Adrenal gland (tissue), 5 donors: ENCODE data around the gene HOXA3.

Experiments used
- POLR2A ChIP-seq, 2 donors: fragments of 450-650 bp; IDR thresholded peaks; one replicate each; pipeline ENCODE4 v1.6.1; 2017; ENCODE audit warnings: antibody characterized with exemption in 2 of 2, mild to moderate bottlenecking in 2 of 2, moderate library complexity in 1 of 2
- TF ChIP-seq, protein P1 (sequence below), 6 experiments: fragments of 450-650 bp in 4 of 6; fragments of 200-600 bp in 2 of 6; sonication (generic) in 1 of 6; IDR thresholded peaks; 1 replicate in 5 of 6; 2 replicates in 1 of 6; pipeline versions ENCODE4 v1.5.1 to v1.8.0; 2016 to 2021; ENCODE audit warnings: antibody characterized with exemption in 6 of 6, mild to moderate bottlenecking in 2 of 6, moderate library complexity in 1 of 6
- donor health status: DM: no; HTN: no; CAD: no.

DNA sequence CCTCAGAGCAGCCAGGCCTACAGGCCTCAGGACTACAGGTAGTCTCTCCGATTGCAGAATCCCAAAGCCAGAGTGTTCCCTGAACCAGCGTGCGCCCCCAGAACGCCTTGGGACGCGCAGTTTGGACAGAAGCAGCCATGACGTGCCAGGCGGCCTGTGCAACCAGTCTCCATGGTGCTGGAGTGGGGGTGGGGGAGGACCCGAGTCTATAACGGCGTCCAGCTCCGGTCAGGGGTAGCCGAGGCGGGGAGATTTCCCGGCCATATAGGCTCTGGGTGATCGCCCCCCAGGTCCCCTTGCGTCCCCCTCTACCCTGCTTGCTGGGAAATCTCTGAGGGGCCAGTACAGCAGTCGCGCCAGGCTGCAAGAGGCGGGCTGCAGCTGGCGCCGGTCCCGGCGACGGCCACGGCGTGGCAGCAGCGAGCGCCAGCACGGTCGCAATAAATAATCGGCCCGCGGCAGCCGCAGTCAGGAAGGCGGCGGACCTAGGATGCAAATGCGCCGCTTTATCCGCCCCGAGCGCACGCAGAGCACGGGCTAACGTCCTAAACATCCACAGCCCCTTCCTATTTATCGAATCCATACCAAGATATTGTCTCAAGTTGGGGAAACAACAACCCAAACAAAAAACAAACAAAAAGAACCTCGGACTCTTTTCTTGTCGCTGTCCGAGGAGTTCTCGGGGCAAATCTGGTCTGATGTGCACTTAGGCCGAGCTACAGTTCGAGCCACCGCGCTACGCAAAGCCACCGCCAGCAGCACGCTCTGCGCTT lies 1.6 kb downstream of the HOXA3 start:
- TF ChIP-seq POLR2A (IDR thresholded peaks at IDR 0.05): peak; percentile 51 to 86
- TF ChIP-seq, protein P1, sequence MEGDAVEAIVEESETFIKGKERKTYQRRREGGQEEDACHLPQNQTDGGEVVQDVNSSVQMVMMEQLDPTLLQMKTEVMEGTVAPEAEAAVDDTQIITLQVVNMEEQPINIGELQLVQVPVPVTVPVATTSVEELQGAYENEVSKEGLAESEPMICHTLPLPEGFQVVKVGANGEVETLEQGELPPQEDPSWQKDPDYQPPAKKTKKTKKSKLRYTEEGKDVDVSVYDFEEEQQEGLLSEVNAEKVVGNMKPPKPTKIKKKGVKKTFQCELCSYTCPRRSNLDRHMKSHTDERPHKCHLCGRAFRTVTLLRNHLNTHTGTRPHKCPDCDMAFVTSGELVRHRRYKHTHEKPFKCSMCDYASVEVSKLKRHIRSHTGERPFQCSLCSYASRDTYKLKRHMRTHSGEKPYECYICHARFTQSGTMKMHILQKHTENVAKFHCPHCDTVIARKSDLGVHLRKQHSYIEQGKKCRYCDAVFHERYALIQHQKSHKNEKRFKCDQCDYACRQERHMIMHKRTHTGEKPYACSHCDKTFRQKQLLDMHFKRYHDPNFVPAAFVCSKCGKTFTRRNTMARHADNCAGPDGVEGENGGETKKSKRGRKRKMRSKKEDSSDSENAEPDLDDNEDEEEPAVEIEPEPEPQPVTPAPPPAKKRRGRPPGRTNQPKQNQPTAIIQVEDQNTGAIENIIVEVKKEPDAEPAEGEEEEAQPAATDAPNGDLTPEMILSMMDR (IDR thresholded peaks at IDR 0.05): peak; percentile 68 to 92 (median 85)
